ENCODE results near the gene TMEM184B. TPM values are rescaled to one million over a fixed set of nuclear protein-coding genes. Genes with fewer than 3 reads are reported as not detected.

Gene TMEM184B
- 54.7 and 60.1 TPM in 2 replicates for total RNA-seq

DNA sequence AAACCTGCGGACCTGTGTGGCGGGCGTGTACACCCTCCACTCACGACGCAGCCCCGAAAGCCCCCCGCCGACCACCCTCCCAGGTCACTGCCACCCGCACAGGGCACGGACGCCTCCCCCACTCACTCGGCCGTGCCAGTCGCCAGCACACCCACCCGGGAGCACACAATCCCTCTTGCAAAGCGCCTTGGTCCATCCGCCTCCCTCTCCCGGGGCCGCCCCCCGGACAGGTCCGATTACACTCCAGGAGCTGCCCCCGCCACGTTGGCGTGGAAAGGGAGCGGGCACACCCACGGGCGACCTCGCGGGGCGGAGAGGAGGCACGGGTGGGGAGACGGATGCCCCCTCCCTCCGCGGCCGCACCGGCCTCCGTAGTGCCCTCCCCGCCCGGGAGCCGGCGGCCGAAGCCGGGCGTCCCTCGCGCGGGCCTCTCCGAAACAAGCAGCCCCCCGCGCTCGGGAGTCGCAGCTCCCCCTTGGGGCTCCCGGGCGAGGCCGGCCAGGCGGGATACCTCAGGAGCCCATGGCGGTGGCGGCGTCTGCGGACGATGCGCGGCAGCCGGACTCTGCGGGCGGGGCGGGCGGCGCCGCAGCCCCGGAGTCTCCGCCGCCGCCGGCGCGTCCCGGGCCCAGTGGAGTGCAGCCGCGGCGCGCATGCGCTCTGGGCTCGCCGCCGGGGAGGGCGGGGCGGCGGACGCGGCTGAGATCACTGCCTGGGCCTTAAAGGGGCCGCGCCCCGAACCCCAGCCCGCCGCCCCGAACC, at the start of gene TMEM184B:
TMEM184B (minus strand) TSS at position 638 of the 762 bp plus-strand sequence. CDS start 25,049 bp downstream, outside the sequence.

DNA sequence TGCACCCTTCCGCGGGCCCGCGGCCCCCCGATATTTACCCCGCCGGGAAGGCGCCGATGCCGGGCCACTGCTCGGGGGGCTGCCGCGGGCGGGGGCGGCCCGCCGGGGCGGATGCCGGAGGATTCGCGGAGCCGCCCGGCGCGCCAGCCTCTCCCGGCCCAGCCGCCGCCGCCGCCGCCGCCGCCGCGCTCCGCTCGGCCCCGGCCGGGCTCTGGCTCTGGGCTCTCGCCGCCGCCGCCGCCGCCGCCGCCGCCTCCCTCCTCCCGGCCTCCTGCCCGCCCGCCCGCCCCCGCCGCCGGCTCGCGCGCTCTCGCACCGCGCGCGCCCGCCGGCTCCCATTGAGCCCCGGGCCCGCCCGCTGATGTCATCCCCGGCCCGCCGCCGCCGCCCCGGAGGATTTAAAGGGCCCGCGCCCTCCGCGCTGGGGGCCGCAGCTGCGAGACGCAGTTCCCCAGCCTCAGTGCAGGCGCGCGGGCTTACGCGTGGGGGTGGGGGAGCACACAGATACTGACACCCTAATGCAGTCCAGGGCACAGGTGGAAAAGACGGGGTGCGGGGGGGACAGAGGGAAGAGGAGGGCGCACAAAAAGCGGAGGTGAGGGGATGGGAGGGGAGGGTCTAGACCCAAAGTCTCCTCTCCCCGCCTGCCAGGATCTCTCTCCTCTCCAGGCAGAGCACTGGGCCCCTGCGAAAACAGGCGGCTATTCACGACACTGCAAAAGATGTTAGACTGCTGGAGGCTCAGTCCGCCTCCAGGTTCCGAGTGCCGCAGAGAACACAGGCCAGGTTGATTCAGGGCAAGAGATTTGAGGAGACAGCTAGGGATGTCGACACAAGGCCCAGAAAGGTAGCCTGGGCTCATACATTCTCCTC, 44.5 kb upstream of the TMEM184B start, which contains the start of gene CSNK1E:
CSNK1E (minus strand) TSS at position 312 of the 873 bp plus-strand sequence. CDS start 3,276 bp downstream, outside the sequence.

DNA sequence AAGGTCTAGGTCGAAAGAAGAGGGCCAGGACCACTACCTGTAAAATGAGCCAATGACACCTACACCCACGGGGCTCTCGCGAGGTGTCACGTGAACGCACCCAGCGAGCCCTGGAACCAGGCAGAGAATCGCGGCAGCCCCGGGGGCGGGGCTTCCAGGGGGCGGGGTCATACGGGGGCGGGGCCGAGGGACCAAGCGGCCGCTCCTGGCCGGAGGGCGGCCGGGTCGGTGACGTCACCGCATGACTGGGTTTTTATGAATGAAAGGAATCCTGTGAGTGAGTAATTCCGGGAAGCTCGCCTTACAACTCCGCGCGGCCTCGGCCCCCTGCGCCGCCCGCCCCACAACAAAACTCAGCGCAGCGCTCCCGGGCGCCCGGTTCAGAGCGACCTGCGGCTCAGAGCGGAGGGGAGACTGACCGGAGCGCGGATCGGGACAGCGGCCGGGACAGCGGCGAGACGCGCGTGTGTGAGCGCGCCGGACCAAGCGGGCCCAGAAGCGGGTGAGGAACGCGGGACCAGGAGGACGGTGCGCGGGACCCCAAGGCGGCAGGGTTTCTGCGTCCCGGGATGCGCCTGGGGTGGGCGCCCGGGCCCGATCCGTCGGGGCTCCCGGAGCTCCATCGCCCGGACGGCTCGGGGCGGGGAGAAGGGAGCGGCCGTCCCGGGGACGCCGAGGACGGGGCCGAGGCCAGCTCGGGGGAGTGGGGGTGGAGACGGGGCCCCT, 70.9 kb downstream of the TMEM184B start, which contains the start of gene MAFF:
MAFF (plus strand) TSS at position 284 of the 726 bp plus-strand sequence. CDS start 11,860 bp downstream, outside the sequence.

DNA sequence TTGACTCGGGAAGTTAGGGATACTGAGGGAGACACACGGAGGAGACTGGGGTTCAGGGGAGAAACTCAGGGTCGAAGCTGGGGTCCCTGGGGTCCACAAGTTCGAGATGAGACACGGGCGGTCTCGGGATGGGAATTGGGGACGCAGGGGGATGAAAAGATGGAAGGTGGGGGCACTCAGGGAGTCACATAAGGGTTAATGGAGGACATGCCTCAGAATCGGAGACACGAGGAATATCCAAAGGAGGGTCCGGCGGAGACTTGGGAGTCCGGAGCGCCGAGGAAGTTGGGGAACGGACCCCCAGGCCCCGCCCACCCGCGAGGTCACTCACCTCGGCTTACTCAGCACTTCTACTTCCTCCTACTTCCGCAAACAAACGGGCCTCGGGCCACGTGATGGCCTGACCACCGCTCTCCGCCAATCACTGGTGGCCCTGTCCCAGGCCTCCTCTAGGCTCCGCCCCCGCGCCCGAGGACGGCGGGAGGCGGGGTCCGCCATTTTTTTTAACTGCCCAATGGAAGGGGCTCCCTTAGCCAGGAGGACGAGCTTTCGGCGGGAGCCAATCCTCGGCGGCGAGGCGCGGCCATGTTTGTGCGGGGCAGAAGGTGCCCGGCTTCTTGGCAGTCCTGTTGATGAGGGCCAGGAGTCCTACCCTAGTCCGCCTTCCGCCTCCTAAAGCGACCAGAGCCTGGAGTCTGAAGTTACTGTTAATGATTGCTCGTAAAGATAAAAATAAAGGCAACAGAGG, 91.2 kb downstream of the TMEM184B start, which contains the start of gene PLA2G6:
PLA2G6 (minus strand) TSS at position 378 of the 748 bp plus-strand sequence. CDS start 12,404 bp downstream, outside the sequence.

Other genes starting within 250 kb of the TMEM184B start
- gene PICK1, start 215.6 kb downstream of the TMEM184B start, total RNA-seq = 7.2 and 15.2 TPM in 2 replicates
- 0.12 and 0.60 TPM in 2 replicates for gene SLC16A8, start 188.8 kb downstream of the TMEM184B start, total RNA-seq
- gene BAIAP2L2, start 162.3 kb downstream of the TMEM184B start, total RNA-seq = 2.2 and 3.2 TPM in 2 replicates
- 6.5 and 17.0 TPM in 2 replicates for gene PLA2G6, start 91.2 kb downstream of the TMEM184B start, total RNA-seq
- 14.3 and 19.8 TPM in 2 replicates for gene MAFF, start 71.0 kb downstream of the TMEM184B start, total RNA-seq
- gene CSNK1E, start 44.4 kb upstream of the TMEM184B start, total RNA-seq = 64.8 and 78.5 TPM in 2 replicates
- gene KCNJ4, start 182.2 kb upstream of the TMEM184B start, total RNA-seq = under 0.01 and 0.09 TPM in 2 replicates
- 76.3 and 118 TPM in 2 replicates for gene KDELR3, start 195.1 kb upstream of the TMEM184B start, total RNA-seq
- 205 and 327 TPM in 2 replicates for gene DDX17, start 233.3 kb upstream of the TMEM184B start, total RNA-seq